GM12864 (cell line): ENCODE results near the gene GRAMD2B.
A peak's percentile ranks its signal among the peaks of the same experiment; 100 is the strongest.
"Not testable (repeated sequence)": the region's sequence is repeated elsewhere in the genome, so short reads cannot be mapped to it uniquely, and the experiment has no call there.

Source experiments
- DNase-seq: peaks from one replicate; pipeline ENCODE4 v3.0.0-alpha.2; 2011; ENCODE audit warnings: low read depth
- H3K4me3 ChIP-seq: 2 replicates; pipeline ENCODE4 v1.5.1; 2011; ENCODE audit warnings: mild to moderate bottlenecking, low read depth, low read length, control low read depth
- TF ChIP-seq, protein P1 (sequence below): IDR thresholded peaks from 2 replicates; pipeline ENCODE4 v1.5.1; 2011; ENCODE audit warnings: low read depth, mild to moderate bottlenecking, moderate library complexity, low read length, control low read depth, inconsistent platforms; ENCODE audit errors: missing control alignments

Gene GRAMD2B

GRCh38 chr5:126438868-126439267 lies 15.7 kb downstream of the GRAMD2B start:
- DNase-seq = no peak
- no peak overlapping the region for H3K4me3 ChIP-seq
- TF ChIP-seq, protein P1, sequence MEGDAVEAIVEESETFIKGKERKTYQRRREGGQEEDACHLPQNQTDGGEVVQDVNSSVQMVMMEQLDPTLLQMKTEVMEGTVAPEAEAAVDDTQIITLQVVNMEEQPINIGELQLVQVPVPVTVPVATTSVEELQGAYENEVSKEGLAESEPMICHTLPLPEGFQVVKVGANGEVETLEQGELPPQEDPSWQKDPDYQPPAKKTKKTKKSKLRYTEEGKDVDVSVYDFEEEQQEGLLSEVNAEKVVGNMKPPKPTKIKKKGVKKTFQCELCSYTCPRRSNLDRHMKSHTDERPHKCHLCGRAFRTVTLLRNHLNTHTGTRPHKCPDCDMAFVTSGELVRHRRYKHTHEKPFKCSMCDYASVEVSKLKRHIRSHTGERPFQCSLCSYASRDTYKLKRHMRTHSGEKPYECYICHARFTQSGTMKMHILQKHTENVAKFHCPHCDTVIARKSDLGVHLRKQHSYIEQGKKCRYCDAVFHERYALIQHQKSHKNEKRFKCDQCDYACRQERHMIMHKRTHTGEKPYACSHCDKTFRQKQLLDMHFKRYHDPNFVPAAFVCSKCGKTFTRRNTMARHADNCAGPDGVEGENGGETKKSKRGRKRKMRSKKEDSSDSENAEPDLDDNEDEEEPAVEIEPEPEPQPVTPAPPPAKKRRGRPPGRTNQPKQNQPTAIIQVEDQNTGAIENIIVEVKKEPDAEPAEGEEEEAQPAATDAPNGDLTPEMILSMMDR = no peak

- not testable (repeated sequence) for DNase-seq, H3K4me3 ChIP-seq
These were observed 16.5 kb downstream of the GRAMD2B start for GRCh38 chr5:126439724-126440123.

- no peak overlapping the region for H3K4me3 ChIP-seq
- TF ChIP-seq, protein P1 = no peak
These were observed 18.0 kb downstream of the GRAMD2B start for GRCh38 chr5:126441230-126441629.

GRCh38 chr5:126443374-126443851 lies 20.2 kb downstream of the GRAMD2B start:
- TF ChIP-seq, protein P1 = no peak
- no peak overlapping the region for H3K4me3 ChIP-seq
- DNase-seq = peak; percentile 69

More at GRCh38 chr5:126441230-126441629, 18.0 kb downstream of the GRAMD2B start:
- no peak for DNase-seq

DNA sequence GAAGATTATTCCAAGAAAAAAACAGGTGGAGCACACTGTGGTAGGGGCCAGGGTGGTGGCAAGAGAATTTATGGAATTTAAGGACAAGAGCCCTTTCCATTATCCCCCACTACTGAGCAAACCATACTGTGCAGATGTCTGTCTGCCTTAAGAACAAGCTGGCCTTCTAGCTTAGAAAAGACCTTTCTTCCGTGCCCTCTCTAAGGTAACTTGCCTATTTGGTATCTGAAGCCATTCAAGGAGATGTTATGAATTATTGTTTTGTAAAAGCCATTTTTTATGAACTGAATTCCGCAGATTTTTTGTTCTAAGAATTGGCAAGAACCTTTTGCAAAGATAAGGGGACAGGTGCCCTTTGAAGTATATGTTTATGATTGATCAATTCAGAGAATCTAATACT lies 20.9 kb downstream of the GRAMD2B start:
- TF ChIP-seq, protein P1 = no peak
- no peak for DNase-seq
- H3K4me3 ChIP-seq = no peak overlapping the region

- DNase-seq = no peak
- TF ChIP-seq, protein P1 = no peak
- no peak overlapping the region for H3K4me3 ChIP-seq
These were observed 22.4 kb downstream of the GRAMD2B start for GRCh38 chr5:126445502-126446174.

DNA sequence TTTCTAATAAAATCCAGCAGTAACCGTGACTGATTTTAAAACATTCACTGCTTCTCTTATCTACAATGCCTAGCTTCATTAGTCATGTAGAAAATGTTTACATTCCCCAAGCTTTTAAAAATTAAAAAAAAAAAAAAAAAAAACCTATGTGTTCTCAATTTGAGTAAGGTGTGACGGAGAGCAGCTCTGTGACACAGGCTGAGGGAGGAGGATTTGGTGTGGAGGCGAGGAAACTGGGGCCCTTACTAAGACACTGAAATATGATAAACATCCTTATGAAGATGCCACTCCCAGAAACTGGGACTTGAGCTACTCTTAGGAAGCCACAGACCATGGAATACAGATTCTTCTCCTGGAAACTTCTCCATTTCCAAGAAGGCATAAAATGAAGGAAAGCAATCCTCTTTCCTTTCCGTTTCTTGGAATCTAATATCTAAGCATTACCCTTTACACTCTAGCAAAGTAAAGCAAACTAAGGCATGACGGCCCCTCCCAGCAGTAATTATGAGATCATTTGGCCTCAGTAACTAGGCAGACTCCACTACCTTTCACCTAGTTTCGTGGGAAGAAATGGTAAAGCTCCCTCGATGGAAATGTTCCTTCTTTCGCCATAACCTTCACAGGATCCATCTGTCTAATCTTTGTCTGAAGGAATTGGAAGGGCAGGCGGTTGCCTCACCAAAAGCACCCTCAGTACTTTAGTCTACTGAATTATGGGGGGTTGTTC lies 23.5 kb downstream of the GRAMD2B start:
- H3K4me3 ChIP-seq = no peak overlapping the region
- TF ChIP-seq, protein P1 = no peak
- DNase-seq = no peak
